GM04503 (cell line): ENCODE measurements around the gene NISCH.
A peak's percentile ranks its signal among the peaks of the same experiment; 100 is the strongest.

Experiments used
- DNase-seq: peaks from one replicate; pipeline ENCODE4 v3.0.0-alpha.2; 2012; ENCODE audit warnings: low read depth

The NISCH gene

DNA sequence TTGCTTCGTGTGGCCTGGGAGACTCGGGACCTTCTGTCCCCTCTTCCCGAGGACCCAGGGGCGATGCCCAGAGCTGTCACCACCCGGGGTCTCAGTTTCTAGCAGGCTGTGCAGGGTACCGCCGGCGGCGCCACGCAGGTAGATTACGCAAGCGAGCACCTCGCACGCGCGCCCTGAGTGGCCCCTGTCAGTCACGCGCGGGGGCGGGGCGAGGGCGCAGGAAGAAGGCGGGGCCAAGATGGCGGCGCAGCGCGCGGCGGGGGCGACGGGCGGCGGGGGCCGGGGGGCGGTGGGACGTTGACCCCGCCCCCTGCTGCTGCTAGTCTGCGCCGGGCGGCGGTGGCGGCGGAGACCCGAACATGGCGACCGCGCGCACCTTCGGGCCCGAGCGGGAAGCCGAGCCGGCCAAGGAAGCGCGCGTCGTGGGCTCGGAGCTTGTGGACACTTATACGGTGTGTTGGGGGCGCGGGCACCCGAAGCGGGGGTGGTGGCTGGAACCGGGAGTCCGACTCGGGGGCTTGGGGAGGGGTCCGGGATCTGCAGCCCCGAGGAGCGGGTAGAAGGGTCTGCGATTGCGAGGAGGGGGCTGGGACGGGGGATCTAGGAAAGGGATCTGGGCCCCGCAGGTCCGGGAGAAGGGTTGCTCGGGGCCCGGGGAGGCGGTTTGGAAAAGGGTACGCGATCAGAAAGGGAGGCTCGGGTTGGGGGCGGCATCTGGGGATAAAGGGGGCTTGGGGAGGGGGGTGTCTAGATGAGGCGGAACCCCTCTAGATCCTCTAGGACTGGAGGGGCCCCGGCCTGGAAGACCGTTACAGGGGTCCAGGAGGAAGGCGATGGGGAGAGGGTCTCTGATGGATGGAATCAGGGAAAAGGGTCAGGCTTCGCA is at the start of gene NISCH:
NISCH (plus strand) TSS at position 322 of the 886 bp plus-strand sequence; CDS start at position 360, 38 bp downstream.
- no peak for DNase-seq

DNA sequence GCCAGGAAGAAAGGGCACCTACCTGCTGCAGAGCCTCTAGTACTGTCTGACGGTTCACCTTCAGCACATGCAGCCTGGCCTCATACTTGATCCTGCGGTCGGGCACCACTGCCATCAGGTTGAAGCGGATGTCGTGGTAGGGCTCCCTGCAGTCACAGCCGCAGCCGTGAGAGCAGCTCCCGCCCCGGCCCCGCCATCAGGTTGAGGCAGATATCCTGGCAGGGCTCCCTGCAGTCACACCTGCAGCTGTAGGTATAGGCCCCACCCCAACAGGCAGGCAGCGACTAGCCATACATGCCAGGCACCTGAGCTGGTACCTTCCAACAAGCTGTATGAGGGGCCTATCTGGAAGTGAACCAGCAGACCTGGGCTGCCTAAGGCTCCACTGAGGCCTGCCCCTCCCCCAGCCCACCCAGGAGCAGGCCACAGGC is 49.2 kb upstream of the NISCH start:
- no peak for DNase-seq

DNA sequence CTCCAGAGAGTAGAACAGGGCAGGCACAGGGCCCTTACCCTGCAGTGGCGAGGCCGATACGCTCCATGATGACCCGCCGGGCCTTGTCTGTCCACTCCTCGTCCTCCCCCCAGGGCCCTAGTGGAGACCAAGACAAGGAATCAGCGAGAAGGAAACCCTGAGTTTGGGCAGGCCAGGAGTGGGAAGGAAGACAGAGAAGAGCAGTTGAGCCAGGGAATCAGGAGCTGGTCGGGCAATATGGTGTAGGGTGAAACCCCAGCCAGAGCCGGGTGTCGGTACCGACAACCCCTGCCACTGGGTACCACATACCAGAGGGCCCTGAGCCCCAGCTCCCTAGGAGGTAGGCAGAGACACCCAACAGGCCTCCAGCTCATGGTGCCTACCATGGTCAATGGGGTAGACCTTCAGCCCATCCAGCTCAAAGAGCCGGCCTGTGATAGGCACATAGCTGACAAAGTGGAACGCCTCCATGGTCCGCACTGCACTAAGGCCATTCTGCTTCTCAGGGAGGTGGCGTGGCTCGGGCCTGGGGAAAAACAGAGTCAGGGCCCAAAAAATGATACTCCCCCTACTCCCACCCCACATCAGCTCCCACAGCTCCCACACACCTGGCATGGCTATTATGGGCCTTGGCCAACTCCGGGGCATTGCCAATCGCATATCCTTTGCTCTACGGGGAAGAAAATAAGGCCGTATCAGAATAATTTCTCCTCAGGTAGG is 48.5 kb upstream of the NISCH start:
- DNase-seq: no peak

DNA sequence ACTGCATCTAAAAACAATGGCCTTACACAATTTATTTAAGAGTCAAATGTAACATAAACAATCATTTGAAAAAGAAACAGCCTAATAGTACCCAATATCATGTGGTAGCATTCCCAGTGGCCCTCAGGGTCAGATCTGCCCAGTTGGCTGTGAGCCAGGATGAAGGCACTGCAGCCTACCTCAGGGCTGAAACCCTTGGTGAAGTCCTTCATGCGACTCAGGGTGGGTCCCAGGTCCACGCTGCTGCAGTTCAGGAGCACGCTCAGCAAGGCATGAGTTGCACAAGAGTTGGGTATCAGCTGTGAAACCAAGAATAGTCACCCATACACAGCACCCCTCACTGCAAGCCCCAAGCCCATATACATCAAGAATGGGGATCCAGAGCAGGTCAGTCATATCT is 47.6 kb upstream of the NISCH start:
- no peak for DNase-seq

DNA sequence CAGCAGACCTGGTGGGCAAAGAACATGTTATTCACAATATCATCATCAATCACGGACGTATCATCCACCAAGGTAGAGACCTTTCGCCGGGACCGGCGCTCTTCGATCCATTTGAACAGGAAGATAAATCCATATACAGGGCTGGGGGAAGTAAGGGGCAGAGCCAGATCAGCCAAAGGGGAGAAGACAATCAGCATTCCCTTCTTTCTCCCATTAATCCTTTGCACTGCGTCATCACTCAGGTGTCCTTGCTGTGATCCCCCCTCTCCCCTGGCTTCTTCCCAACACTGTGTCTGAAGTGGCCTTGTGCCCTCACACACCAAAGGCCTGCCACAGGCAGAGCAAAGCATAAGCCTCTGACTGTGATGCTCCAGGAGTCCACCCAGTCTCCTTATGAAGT is 46.9 kb upstream of the NISCH start:
- DNase-seq: no peak

DNA sequence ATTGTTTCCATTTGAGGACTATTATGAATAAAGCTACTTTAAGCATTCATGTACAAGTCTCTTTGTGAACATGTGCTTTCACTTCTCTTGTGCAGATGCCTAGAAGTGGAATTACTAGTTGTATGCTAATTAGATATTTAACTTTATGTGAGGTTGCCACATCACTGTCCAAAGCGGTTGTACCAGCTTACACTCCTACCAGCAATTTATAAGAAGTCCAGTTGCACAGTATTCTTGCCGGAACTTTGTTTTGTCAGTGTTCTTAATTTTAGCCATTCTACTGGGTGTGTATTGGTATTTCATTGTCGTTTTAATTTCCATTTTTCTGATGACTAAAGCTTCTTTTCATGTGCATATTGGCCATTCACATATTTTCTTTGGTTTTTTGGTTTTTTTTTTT is 39.6 kb upstream of the NISCH start:
- DNase-seq: no peak

DNA sequence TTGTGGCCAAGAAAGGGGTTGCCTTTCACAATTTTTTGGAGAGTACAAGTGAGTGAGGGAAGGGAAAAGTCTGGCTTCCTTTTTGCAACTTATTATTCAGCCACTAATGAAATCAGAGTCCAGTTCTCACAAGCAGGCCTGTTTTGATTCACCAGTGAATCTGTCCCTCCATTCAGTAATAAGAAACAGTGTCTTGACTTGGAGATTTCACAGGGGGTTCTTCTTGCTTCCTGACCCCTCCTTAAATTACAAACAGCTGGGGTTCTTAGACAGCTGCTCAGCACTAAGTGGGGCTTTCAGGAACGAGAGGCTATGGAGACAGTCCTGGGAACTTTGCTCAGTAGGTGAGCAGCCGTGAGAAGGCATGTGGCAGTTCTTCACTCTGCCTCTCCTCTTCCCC is 35.0 kb upstream of the NISCH start:
- DNase-seq: no peak

DNA sequence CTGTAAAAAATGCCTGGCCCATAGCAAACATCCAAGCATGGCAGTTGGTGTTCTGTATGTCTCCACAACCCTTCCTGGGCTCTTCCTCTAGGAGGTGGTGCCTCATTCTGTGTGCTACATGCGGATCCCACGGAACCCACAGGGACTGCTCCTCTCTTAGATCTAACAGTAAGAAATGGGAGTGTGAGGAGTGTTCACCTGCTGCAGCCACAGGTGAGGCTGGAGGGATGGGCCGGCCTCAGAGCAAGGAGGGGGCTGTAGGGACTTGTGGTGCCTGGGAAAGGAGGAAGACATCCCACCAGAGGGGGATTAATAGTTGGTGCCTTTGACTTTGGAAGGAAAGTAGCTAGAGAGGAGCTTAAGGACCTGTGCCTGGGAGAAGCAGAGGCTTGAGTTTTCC is 32.7 kb upstream of the NISCH start:
- no peak for DNase-seq

DNA sequence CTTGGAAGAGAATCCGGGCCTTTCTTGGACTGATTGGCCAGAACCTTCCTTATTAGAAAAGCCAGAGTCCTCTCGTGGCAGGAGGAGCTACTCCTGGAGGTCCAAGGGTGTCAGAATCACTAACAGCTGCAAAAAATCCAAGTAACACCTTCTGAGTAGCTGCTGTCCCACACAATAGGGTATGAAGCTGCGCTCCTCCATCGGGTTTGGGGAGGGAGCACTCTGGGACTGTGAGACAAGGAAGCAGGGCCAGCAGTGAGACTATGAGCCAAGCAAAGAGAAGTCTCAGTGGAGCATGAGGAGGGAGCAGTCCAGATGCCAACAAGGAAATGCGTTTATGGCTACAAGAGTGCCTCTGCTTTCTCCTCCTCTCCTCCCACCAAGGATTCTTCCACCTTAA is 32.2 kb upstream of the NISCH start:
- DNase-seq: no peak

DNA sequence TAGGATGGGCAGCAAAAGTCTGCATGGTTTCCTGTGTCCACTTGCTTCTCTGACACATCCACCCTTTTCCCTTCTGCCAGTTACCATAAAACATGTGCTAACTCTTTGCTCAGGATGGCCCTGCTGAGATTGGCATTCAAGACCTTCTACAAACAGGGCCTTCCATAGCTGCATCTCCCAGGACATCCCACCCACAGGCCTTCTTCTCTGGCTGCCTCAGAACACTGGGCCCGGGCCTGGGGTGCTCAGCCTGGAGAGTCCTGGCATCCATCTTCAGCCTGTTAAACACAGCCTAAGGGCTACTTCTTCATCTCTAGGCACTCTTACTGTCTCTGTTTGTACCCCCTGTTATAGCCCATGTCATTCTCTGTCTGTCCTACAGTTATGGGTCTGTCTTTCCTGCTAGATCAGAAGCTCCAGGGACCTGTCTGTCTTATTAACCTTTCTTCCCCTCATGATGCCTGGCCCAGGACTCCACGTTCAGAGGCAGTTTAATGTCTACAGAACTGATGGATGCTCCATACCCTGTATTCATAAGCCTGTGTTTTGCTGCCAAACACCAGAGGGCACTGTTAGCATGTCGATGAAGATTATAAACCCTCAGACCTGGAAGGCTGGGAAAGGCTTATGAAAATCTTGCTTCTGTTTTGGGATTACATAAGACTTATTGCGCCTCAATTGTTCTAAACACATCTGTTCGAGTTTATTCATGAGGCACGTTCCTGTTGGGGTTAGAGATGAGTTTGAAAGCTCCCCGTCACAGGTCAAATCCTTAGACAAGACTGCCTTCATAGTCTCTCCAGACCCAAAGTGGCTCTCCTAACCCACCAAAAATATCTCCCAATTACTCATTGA is 27.0 kb upstream of the NISCH start:
- DNase-seq: peak; percentile 55

DNA sequence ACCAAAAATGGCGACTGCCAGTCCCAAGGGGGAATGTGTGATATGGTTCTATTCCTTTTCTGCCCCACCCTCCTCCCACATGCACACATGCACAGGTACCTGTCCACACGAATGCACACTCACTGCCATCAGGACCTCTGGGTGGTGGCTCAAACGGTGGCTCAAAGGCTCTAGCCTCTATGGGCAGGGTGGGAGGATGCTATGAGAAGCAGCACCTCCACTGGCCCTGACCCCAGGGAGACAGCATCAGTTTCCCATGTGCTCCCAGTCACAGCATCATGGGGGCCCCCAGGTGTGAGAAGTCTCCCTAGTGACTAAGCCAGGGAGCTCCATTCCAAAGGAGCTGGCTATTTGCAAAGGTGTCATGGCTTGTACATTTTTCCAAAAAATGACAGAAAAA is 26.4 kb upstream of the NISCH start:
- no peak for DNase-seq

DNA sequence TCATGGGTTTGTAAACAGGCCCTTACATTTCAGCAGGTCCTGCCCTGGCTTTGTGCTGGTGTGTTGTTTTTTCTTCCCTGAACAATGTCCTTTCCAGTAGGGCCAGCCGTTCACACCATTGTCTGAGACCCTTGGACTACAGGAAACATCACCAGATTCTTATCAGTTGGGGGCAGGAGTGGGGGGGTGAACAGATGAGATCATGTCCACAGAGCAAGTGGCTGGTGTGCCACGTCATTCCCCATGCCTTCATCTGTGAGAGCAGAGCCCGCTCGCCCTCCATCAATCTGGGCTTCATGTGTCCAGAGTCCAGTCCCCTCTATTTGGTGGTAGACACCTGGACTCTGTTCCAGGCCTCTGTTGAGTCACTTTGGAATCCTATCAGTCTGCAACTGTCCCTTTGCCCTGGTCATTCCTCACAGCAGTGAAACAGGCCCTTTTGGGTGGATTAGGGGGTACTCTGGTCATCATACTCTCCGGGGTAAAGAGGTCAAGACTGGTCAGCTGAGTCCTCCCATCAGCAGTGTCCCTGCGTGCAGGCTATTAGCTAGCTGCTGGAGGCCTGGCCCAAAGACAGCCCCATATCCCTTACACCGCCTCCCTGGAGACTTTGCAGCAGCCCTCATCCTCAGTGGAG is 25.5 kb upstream of the NISCH start:
- DNase-seq: no peak

DNA sequence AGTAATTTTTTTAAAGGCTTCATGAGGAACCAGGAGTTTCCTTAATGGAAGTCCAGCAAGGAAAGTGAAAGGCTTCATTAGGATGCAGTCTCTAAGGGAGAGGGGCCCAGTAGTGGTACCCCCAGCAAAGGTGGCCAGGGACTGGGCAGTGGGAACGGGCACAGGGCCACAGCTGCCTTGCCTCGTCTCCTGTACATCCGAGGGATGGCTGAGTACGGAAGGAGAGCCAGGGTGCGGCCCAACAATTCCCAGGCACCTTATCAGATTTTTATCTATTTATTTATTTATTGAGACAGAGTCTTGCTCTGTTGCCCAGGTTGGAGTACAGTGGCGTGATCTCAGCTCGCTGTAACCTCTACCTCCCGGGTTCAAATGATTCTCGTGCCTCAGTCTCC is 25.0 kb upstream of the NISCH start:
- DNase-seq: no peak

DNA sequence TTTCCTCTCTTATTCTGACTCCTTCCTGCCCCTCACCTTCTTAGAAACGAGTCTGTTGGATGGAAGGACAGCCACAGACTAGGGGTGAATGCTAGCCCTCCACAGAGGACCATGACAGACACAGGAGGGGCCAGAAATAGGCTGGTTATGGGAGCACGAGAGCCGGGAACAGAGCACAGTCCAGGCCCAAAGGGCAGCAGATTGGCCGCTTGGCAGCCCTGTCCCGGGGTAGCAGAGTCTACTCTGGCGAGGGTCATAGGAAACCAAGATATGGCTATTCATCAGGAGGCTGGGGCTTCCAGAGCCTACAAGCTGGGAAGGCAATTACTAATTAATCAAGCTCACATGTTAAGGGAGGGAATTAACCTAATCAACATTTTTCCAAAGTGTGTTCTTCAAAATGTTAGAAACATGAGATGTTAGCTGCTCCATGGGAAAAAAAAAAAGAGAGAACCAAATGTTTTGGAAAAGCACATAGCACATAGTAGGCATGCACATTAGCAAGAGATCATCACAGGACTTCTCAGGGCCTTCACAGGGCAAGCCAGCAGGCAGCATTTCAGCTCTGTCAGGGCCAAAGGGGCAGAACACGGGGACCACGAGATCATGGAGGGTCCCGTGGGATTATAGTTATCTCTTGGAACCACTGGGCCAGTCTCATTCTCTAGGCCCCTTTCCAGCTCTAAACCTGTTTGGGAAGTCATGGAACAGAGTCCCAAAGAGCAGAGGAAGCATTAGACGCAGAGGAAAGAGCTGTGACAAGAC is 23.8 kb upstream of the NISCH start:
- no peak for DNase-seq

DNA sequence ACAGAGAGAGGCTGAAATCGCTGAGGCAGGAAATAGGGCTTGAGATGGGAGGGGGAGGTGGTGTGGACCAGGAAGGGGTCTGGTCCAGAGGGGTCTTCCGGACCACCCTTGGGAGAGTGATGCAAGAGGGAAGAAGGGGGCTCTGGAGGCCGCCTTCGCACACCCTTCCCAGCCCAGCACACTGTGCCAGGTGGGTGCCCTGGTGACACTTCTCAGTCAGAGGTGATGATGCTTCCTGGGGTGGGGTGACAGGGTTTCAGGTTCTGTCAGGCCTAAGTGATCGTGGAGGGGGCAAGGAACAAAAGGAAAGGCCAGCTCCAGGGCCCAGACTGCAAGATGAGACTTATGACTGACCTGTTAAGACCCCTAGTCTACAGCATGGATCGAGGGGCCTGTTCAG is 23.2 kb upstream of the NISCH start:
- DNase-seq: no peak

DNA sequence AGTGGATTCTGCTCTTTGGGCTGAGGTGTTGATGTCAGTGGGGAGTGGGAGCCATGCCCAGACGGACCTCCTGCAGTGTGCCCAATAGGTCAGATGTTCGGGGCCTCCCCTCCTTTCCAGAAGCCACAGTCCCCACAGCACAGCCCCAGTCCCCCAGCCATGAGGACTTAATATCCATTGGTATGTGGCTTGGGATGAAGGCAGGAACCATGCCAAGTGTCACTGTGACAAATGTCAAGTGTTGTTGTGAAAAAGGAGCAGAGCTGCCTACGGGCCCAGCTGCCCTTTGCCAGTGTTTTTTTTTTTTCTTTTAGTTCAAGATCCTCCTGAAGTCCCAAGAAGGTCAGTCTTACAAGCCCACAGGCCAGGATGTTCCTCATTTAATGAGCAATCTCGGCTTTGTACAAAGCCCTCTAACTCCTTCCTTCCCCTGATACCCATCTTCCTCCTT is 22.7 kb upstream of the NISCH start:
- DNase-seq: no peak

DNA sequence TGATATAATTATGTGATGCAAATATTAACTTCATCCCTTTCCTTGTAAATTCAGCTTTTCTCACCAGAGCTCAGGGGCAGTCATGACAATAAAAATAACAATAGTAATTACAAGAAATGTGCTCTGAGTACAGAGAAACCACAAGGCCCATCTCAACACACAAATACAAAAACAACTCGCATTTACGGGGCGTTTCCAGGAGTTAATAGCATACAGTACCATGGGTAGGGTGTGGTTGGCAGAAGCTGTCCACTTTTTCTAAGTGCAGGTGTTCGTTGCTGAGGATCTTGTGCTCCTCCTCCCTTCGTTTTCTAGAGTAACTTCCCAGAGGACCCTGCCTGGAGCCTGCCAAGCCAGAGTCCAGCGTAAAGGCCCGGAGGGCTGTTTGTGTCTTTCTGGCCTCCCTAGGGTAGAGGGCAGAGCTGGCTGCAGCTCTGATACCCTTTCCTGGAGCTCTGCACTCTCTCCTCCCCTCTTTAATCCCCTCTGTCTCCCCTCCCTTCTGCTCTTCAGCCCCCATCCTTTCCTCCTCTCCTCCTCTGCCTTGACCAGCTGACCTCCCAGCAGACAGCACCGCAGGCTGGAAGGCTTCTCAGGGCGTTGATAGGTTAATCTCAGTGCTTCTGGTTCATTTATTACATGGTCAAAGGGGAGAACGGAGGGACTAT is 21.9 kb upstream of the NISCH start:
- DNase-seq: no peak

DNA sequence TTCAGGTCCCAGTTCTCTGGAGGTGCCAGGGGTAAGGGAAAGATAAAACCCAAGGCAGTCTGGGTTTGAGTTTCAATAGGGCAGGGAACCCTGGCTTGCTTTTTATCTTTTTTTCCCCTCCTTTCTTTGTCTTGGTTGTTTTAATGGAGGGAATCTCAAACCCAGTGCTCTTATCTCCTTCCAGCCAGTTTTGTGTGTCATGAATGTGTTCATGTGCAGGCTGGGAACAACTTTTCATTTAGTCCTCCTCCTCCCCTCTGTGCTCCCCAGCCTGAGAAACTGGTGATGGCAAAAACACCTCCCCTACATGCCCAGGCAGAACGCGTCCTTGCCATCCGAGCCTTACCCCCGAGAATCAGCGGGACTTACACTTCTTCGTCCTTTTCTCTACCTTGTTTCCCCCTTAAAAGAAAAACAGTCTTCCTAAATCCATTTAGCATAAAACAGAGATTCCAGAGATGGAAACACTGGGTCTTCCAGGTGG is 21.4 kb upstream of the NISCH start:
- DNase-seq: no peak

DNA sequence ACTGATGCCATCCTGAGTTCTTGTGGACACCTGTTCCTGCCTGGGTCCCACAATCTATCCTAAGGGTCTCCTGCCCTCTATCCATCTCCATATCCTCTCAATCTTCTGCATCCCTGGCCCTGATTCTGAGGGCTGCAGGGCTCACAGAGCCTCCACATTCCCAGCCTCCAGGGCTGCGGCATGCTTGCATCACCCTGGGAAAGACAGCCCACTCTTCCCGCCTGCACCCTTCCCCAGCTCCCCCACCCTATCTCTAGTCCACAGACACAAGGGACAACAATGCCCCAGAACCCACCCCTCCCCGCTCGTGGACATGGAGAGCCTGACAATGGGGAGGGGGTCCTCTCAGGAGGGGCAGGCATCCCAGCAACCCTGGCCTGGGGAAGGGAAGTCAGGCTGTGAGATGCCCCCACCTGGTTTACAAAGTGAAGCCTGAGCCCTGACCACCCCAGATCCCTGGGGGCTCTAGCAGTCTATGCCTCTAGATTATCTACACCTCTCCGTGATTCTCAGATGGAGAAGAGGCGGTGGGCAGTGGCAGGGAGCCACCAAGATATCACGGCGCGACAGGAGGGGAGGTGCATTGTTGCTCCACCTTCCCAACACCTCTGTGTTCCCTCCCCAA is 20.8 kb upstream of the NISCH start:
- no peak for DNase-seq
